GM19395 (cell line): ENCODE data around the gene FAM83F.
"Not testable (repeated sequence)": the region's sequence is repeated elsewhere in the genome, so short reads cannot be mapped to it uniquely, and the experiment has no call there.

Experiments used
- ATAC-seq: cut with Tn5 transposase; IDR thresholded peaks from one replicate; pipeline ENCODE4 v1.9.1; 2021; ENCODE audit warnings: mild to moderate bottlenecking, moderate library complexity; ENCODE audit not compliant: unreplicated experiment

Gene FAM83F

GRCh38 chr22:40014667-40015248 is 20.0 kb downstream of the FAM83F start:
- ATAC-seq: no peak

GRCh38 chr22:40015358-40015976 is 20.7 kb downstream of the FAM83F start:
- ATAC-seq: no peak

- no peak for ATAC-seq
Observed at GRCh38 chr22:40018051-40018450, 23.3 kb downstream of the FAM83F start.

GRCh38 chr22:40019100-40019499 is 24.3 kb downstream of the FAM83F start:
- no peak for ATAC-seq

- ATAC-seq: no peak
Observed at GRCh38 chr22:40020956-40021355, 26.2 kb downstream of the FAM83F start.

GRCh38 chr22:40021401-40022000 is 26.7 kb downstream of the FAM83F start:
- no peak for ATAC-seq

- ATAC-seq: no peak
Observed at GRCh38 chr22:40022536-40023240, 27.9 kb downstream of the FAM83F start.

- ATAC-seq: no peak
Observed at GRCh38 chr22:40023341-40023841, 28.6 kb downstream of the FAM83F start.

GRCh38 chr22:40024201-40025061 is 29.7 kb downstream of the FAM83F start:
- no peak for ATAC-seq

GRCh38 chr22:40025062-40025379 is 30.3 kb downstream of the FAM83F start:
- ATAC-seq: not testable (repeated sequence)

GRCh38 chr22:40025856-40026255 is 31.1 kb downstream of the FAM83F start:
- no peak for ATAC-seq

- ATAC-seq: no peak
Observed at GRCh38 chr22:40026641-40027040, 31.9 kb downstream of the FAM83F start.

GRCh38 chr22:40027191-40028097 is 32.7 kb downstream of the FAM83F start:
- ATAC-seq: no peak

GRCh38 chr22:40028098-40028425 is 33.3 kb downstream of the FAM83F start:
- no peak for ATAC-seq

GRCh38 chr22:40029189-40029890 is 34.6 kb downstream of the FAM83F start:
- no peak for ATAC-seq

- ATAC-seq: no peak
Observed at GRCh38 chr22:40030026-40030757, 35.4 kb downstream of the FAM83F start.

GRCh38 chr22:40030758-40031095 is 36.0 kb downstream of the FAM83F start:
- no peak for ATAC-seq

GRCh38 chr22:40031766-40032470 is 37.2 kb downstream of the FAM83F start:
- ATAC-seq: no peak
